Activated T-cell treated with anti-CD3 and anti-CD28 coated beads, Interleukin-2, amount 50 U/mL, for 4 hours (primary cell): ENCODE measurements around the gene TRIB2. TPM values are rescaled to one million over a fixed set of nuclear protein-coding genes. Genes with fewer than 3 reads are reported as not detected.

Source experiments
- ATAC-seq, 2 donors: fragments of 200-7000 bp; cut with Tn5 transposase; one replicate each; pipeline ENCODE4 v1.10.0; 2021
- DNase-seq: peaks from one replicate; pipeline ENCODE4 v3.0.0-alpha.2; 2020
- H3K27me3 Mint-ChIP-seq: one replicate; pipeline ENCODE4 v1.8.0; 2021; ENCODE audit warnings: low read depth, mixed read lengths
- H3K36me3 Mint-ChIP-seq: one replicate; pipeline ENCODE4 v1.8.0; 2022; ENCODE audit warnings: mixed read lengths; ENCODE audit not compliant: insufficient read depth
- H3K4me1 Mint-ChIP-seq: one replicate; pipeline ENCODE4 v1.8.0; 2021; ENCODE audit warnings: low read depth, mixed read lengths
- H3K4me3 Mint-ChIP-seq: one replicate; pipeline ENCODE4 v1.8.0; 2021; ENCODE audit warnings: mild to moderate bottlenecking, moderate library complexity, mixed read lengths
- H3K9me3 Mint-ChIP-seq: one replicate; pipeline ENCODE4 v1.8.0; 2021; ENCODE audit warnings: mixed read lengths
- total RNA-seq, 3 donors: library from RNA; stranded (reverse); gene quantifications; one replicate each; pipeline ENCODE4 v1.2.1, GENCODE V29; 2021

Gene TRIB2
- total RNA-seq, 3 donors from 2014 or later, result 8.8 to 13.3 (median 9.8) TPM

DNA sequence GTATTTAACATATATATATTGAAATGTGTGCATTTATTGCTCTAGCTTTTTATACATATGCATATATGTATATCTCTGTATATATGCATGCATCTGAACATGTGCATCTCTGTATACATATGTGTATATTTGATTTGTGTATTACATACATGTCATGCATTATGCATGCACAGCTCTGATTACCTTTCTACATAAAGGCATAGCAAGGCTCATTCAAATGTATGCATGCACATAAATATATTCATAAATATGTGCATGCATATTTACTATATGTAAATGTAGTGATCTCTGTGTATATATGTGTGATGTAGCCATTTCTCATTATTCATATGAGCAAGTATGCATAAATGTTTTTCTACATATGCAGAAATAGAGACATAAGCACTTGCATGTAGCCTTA is 64.6 kb downstream of the TRIB2 start:
- no peak for DNase-seq
- H3K4me3 Mint-ChIP-seq, result no peak overlapping the region
- no peaks in the 10 kb centered on the region for H3K36me3 Mint-ChIP-seq
- H3K4me1 Mint-ChIP-seq, result peaks cover 4% of the 10 kb centered on the region
- peaks cover 2% of the 10 kb centered on the region for H3K27me3 Mint-ChIP-seq
- ATAC-seq, result no peak
- no peaks in the 10 kb centered on the region for H3K9me3 Mint-ChIP-seq

DNA sequence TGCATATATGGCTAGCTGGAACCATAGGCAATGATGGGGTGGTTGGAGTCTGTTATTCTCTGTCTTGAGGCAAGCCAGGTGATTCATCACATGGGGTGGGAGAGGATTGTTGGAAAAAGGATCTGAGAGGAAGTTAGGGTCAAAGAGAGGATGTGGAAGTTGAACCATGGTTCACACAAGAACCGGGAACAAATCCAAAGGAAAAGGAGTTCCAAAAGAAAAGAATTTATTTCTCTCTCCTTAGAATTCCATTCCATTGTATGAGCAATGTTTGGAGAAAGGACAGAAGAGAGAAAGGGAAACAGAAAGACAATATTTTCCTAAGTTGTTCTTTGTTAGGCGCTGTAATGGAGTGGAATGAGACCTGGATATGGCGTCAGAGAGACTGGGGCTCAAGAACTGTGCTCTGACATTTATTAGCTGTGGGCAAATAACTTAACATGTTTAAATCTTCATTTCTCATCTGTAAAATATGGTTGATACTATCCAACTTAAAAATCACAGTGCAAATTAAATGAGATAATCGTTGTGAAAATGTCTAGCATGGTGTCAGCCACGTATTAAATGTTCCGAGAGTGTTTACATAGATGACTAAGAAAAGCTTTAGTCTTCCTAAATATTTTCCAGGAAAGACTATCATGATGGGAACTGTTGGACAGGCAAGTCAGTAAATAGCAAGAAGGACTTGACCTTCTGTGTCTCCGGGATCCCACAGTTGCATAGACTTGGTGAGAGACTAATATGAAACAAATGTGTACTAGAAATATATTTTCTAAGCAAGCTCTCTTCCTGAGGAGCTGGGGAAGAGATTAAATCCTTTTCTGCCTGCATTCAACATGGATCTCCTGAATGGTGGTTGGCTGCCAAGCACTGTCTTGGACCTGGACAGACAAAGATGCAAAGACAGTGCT is 71.4 kb downstream of the TRIB2 start:
- no peak for DNase-seq
- no peaks in the 10 kb centered on the region for H3K36me3 Mint-ChIP-seq
- H3K4me3 Mint-ChIP-seq, result no peak overlapping the region
- no peaks in the 10 kb centered on the region for H3K27me3 Mint-ChIP-seq
- no peak for ATAC-seq
- no peaks in the 10 kb centered on the region for H3K4me1 Mint-ChIP-seq
- no peaks in the 10 kb centered on the region for H3K9me3 Mint-ChIP-seq

DNA sequence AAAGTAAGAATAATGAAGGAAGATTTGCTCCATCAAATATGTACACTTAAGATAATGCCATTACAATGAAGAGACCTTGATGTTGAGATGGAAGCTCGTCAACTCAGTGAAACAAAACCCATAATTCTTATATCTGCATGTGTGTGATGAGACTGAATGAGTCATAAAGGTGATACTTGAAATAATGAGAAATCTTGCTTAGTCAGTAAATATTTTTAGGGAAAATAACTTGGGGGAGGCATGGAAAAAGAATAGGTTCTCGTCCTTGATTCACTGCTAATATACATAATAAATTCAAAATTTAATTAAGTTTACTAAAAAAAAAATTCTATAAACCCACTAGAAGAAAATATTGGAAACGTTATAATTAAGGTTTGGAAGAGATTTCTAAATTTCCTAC is 75.2 kb downstream of the TRIB2 start:
- Mint-ChIP-seq H3K9me3 (no peaks in the 10 kb centered on the region), H3K36me3 (no peaks in the 10 kb centered on the region), H3K4me1 (no peaks in the 10 kb centered on the region)

More for the DNA sequence above, 75.2 kb downstream of the TRIB2 start:
- no peak for DNase-seq
- no peak for ATAC-seq
- Mint-ChIP-seq H3K4me3 (no peak overlapping the region), H3K27me3 (no peaks in the 10 kb centered on the region)
